GM18517 (cell line): Measurements from ENCODE around the gene BICRAL.
"Not testable (repeated sequence)": the region's sequence is repeated elsewhere in the genome, so short reads cannot be mapped to it uniquely, and the experiment has no call there.

Source experiments
- ATAC-seq: cut with Tn5 transposase; IDR thresholded peaks from one replicate; pipeline ENCODE4 v1.9.1; 2021; ENCODE audit warnings: mild to moderate bottlenecking, moderate library complexity; ENCODE audit not compliant: unreplicated experiment

BICRAL gene

GRCh38 chr6:42790549-42791181 is 8.8 kb downstream of the BICRAL start:
- ATAC-seq = no peak

- no peak for ATAC-seq
These were observed 10.0 kb downstream of the BICRAL start for GRCh38 chr6:42791706-42792320.

GRCh38 chr6:42795651-42796050 is 13.8 kb downstream of the BICRAL start:
- no peak for ATAC-seq

- ATAC-seq = no peak
These were observed 14.3 kb downstream of the BICRAL start for GRCh38 chr6:42796171-42796570.

GRCh38 chr6:42797696-42798095 is 15.8 kb downstream of the BICRAL start:
- ATAC-seq = not testable (repeated sequence)

GRCh38 chr6:42805297-42805861 is 23.5 kb downstream of the BICRAL start:
- no peak for ATAC-seq

- not testable (repeated sequence) for ATAC-seq
These were observed 24.5 kb downstream of the BICRAL start for GRCh38 chr6:42806359-42806758.

- no peak for ATAC-seq
These were observed 26.9 kb downstream of the BICRAL start for GRCh38 chr6:42808492-42809483.

- no peak for ATAC-seq
These were observed 31.3 kb downstream of the BICRAL start for GRCh38 chr6:42813074-42813645.

- ATAC-seq = no peak
These were observed 32.1 kb downstream of the BICRAL start for GRCh38 chr6:42813906-42814444.

- ATAC-seq = not testable (repeated sequence)
These were observed 33.9 kb downstream of the BICRAL start for GRCh38 chr6:42815726-42816125.

- ATAC-seq = no peak
These were observed 36.1 kb downstream of the BICRAL start for GRCh38 chr6:42817907-42818306.

GRCh38 chr6:42818416-42818815 is 36.6 kb downstream of the BICRAL start:
- no peak for ATAC-seq

GRCh38 chr6:42818878-42819277 is 37.0 kb downstream of the BICRAL start:
- no peak for ATAC-seq

GRCh38 chr6:42819803-42820511 is 38.1 kb downstream of the BICRAL start:
- ATAC-seq = no peak

- no peak for ATAC-seq
These were observed 38.9 kb downstream of the BICRAL start for GRCh38 chr6:42820512-42821340.

- ATAC-seq = no peak
These were observed 39.5 kb downstream of the BICRAL start for GRCh38 chr6:42821341-42821668.

- no peak for ATAC-seq
These were observed 40.0 kb downstream of the BICRAL start for GRCh38 chr6:42821846-42822245.

- ATAC-seq = no peak
These were observed 47.8 kb downstream of the BICRAL start for GRCh38 chr6:42829561-42830092.
